ENCODE data around the gene SMIM7.

DNA sequence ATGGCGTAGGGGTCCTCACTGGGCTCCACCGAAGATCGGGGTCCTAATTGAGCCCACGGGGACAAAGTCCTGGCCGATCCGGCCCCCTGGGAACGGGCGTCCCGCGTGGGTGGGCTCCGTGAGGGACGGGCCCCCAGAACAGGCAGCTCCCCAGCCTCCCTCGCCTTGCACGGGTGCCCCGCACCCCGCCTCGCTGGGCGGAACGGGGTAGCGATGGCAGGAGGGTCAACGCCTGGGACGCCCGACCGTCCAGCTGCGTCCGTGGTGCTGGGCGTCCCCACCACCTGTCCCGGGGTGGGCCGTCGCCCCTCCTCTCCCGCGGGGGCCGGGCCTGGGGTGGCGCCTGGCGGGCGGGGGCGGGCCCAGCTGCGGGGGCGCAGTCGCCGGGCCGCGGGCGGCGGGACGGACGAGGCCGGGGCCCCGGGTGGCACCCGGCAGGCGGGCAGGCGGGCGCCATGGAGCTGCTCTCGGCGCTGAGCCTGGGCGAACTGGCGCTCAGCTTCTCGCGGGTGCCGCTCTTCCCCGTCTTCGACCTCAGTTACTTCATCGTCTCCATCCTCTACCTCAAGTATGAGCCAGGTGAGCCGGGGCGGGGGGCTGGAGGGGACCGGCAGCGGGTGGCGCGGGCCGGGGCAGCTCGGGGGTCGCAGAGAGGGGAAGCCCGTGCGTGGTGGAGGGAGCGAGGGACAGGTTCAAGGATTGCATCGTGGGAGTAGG lies 977 bp upstream of the SMIM7 start, which contains the start of gene TMEM38A:
- TF ChIP-seq, protein P1, sequence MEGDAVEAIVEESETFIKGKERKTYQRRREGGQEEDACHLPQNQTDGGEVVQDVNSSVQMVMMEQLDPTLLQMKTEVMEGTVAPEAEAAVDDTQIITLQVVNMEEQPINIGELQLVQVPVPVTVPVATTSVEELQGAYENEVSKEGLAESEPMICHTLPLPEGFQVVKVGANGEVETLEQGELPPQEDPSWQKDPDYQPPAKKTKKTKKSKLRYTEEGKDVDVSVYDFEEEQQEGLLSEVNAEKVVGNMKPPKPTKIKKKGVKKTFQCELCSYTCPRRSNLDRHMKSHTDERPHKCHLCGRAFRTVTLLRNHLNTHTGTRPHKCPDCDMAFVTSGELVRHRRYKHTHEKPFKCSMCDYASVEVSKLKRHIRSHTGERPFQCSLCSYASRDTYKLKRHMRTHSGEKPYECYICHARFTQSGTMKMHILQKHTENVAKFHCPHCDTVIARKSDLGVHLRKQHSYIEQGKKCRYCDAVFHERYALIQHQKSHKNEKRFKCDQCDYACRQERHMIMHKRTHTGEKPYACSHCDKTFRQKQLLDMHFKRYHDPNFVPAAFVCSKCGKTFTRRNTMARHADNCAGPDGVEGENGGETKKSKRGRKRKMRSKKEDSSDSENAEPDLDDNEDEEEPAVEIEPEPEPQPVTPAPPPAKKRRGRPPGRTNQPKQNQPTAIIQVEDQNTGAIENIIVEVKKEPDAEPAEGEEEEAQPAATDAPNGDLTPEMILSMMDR (IDR thresholded peaks at IDR 0.05; ENCODE audit: low read depth, low read length, poor library complexity, severe bottlenecking) = no peak
- TF ChIP-seq EZH2phosphoT487 (IDR thresholded peaks at IDR 0.05; ENCODE audit: borderline replicate concordance, low read length) = no peak
